PC-9 (cell line): ENCODE results near the gene ZNF157.

Experiments
- CTCF ChIP-seq: fragments of 200-600 bp; sonication (generic); conservative IDR thresholded peaks from 2 replicates; pipeline ENCODE4 v1.6.1; 2017; ENCODE audit warnings: mixed run types, antibody characterized with exemption, mild to moderate bottlenecking, moderate library complexity
- EZH2 ChIP-seq: fragments of 200-600 bp; sonication (generic); IDR thresholded peaks from 2 replicates; pipeline ENCODE4 v1.8.0; 2017; ENCODE audit warnings: antibody characterized with exemption, low read depth

GRCh38 chrX:47448165-47448806, 77.9 kb downstream of the ZNF157 start:
- TF ChIP-seq CTCF (no peak), EZH2 (no peak)
